ENCODE results near the gene MUSTN1. TPM values are rescaled to one million over a fixed set of nuclear protein-coding genes. Genes with fewer than 3 reads are reported as not detected.

The MUSTN1 gene
- total and polyA plus RNA-seq, 2 donors: 2.9 to 44.5 TPM

- Histone ChIP-seq H3K27ac (ENCODE audit: low read depth) (no peak overlapping the region), H3K4me1 (ENCODE audit: insufficient read depth) (no peaks in the 10 kb centered on the region), H3K36me3 (ENCODE audit: insufficient read depth) (peaks cover 2% of the 10 kb centered on the region), H3K4me3 (ENCODE audit: low read depth, low read length) (no peak overlapping the region)
- WGBS: 86% methylated on average over 15 of the region's 15 CpGs
- DNase-seq (ENCODE audit: extremely low spot score): no peak
Measured at GRCh38 chr3:52846432-52846965, 11.7 kb upstream of the MUSTN1 start.

- H3K27ac ChIP-seq (ENCODE audit: low read depth): peak overlapping the region; percentile 82
- WGBS: 79% methylated on average over 7 of the region's 7 CpGs
- DNase-seq (ENCODE audit: extremely low spot score): no peak
- H3K36me3 ChIP-seq (ENCODE audit: insufficient read depth): peaks cover 2% of the 10 kb centered on the region
- H3K4me1 ChIP-seq (ENCODE audit: insufficient read depth): no peaks in the 10 kb centered on the region
- H3K4me3 ChIP-seq (ENCODE audit: low read depth, low read length): no peak overlapping the region
Measured at GRCh38 chr3:52845691-52846431, 11.0 kb upstream of the MUSTN1 start.

GRCh38 chr3:52845157-52845556 is 10.3 kb upstream of the MUSTN1 start:
- Histone ChIP-seq H3K4me1 (ENCODE audit: insufficient read depth) (no peaks in the 10 kb centered on the region), H3K27ac (ENCODE audit: low read depth) (peak overlapping the region; percentile 82), H3K4me3 (ENCODE audit: low read depth, low read length) (no peak overlapping the region), H3K36me3 (ENCODE audit: insufficient read depth) (peaks cover 4% of the 10 kb centered on the region)
- 23% methylated on average over 6 of the region's 6 CpGs for WGBS
- no peak for DNase-seq (ENCODE audit: extremely low spot score)

- no peak for DNase-seq (ENCODE audit: extremely low spot score)
- 73% methylated on average over 18 of the region's 18 CpGs for WGBS
- Histone ChIP-seq H3K36me3 (ENCODE audit: insufficient read depth) (peaks cover 4% of the 10 kb centered on the region), H3K27ac (ENCODE audit: low read depth) (peak overlapping the region; percentile 2), H3K4me3 (ENCODE audit: low read depth, low read length) (no peak overlapping the region), H3K4me1 (ENCODE audit: insufficient read depth) (no peaks in the 10 kb centered on the region)
Measured at GRCh38 chr3:52844290-52844975, 9.6 kb upstream of the MUSTN1 start.

DNA sequence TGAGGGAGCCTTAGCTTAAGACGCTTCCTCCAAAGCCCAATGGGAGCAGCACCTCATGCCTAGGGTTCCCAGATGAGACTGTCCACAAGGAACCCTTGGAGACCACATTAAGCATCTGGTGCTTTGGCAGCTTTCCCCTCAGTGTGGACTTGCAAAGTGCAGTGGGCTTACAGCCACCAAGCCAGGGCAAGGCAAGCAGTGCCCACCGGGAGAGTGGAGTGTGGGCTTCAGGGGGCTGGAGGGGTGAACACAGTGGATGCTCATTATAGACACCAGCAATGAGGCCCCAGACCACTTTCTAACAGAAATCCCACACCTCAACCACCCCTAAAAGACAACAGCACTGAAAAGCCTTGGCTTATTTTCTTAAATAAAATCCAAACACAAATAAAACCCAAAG is 9.1 kb upstream of the MUSTN1 start:
- H3K27ac ChIP-seq (ENCODE audit: low read depth): peak overlapping the region; percentile 2
- H3K4me1 ChIP-seq (ENCODE audit: insufficient read depth): no peaks in the 10 kb centered on the region
- peaks cover 4% of the 10 kb centered on the region for H3K36me3 ChIP-seq (ENCODE audit: insufficient read depth)
- no peak overlapping the region for H3K4me3 ChIP-seq (ENCODE audit: low read depth, low read length)
- WGBS: 91% methylated on average over 2 of the region's 2 CpGs
- DNase-seq (ENCODE audit: extremely low spot score): no peak

DNA sequence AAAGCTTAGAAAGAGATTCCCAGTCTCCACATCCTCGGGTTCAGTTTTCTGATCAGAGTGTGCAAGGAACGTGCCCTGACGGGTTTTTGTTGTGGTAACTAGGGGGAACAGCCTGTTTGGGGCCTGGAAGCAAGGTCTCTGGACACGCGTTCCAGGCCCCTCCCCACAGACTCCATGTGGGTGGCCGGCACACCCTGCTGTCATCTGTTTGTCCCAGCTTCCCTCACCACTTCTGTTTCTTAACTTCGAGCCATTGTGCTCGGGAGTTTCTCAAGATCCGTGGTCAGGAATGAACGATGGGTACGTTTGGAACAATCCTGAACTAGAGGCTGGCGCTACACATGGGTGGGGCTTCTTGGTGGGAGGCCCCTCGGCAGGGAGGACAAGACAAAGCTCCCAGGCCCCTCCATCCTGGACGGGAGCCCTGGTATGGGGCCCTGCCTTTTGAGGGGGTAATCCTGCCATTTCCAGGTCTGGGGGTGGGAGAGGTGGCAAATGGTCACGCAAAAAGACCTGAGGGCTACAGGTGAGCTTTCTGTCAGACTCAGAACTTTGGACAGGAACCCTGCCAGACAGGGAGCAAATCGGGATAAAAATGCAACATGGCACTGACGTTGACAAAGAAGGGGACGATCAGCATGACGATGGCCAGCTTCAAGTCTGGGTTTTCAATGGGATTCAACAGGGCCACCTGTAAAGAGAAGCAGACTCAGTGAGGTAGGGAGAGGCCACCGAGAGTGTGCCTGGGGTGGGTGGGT is 8.5 kb upstream of the MUSTN1 start:
- 70% methylated on average over 20 of the region's 20 CpGs for WGBS
- H3K27ac ChIP-seq (ENCODE audit: low read depth): no peak overlapping the region
- H3K4me3 ChIP-seq (ENCODE audit: low read depth, low read length): no peak overlapping the region
- peak; percentile 6 for DNase-seq (ENCODE audit: extremely low spot score)
- no peaks in the 10 kb centered on the region for H3K4me1 ChIP-seq (ENCODE audit: insufficient read depth)
- H3K36me3 ChIP-seq (ENCODE audit: insufficient read depth): peaks cover 4% of the 10 kb centered on the region

DNA sequence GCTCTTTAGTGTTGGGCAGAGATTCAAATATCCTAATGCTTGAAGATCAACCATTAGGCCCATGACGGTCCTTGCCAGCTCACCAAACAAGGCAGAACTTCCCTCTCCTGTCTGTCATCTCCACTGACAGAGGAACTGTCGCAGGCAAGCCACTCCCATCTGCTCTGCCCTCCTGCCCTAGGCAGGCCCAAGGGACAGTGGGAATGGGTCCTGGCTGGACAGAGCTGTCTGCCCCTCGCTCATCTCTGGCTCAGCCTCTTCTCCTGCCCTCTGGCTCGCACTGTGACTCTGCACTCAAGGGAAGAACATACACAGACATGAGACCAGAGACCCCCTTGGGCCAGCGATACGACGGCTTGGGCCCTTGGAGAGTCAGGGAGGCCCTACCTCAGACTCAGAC is 7.6 kb upstream of the MUSTN1 start:
- Histone ChIP-seq H3K27ac (ENCODE audit: low read depth) (no peak overlapping the region), H3K4me1 (ENCODE audit: insufficient read depth) (no peaks in the 10 kb centered on the region), H3K4me3 (ENCODE audit: low read depth, low read length) (no peak overlapping the region), H3K36me3 (ENCODE audit: insufficient read depth) (peaks cover 4% of the 10 kb centered on the region)
- no peak for DNase-seq (ENCODE audit: extremely low spot score)
- 76% methylated on average over 7 of the region's 7 CpGs for WGBS

DNA sequence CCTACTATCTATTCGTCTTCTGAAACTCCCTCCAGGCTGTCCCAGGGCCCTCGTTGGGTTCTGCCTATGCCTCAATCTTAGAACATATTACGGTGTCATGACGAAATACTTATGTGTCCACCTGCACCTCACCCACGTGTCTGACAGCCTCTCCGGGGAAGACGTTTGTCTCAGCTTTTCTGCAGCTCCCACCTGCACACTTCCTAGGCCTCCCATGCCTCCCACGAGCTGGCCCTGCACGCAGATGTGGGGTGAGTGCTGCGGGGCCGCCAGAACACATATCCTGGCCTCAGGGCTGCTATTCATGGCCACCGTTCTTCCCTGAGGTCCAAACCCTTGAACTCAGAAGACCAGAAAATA is 7.1 kb upstream of the MUSTN1 start:
- Histone ChIP-seq H3K4me1 (ENCODE audit: insufficient read depth) (no peaks in the 10 kb centered on the region), H3K4me3 (ENCODE audit: low read depth, low read length) (no peak overlapping the region), H3K27ac (ENCODE audit: low read depth) (no peak overlapping the region), H3K36me3 (ENCODE audit: insufficient read depth) (peaks cover 3% of the 10 kb centered on the region)
- 87% methylated on average over 12 of the region's 12 CpGs for WGBS
- DNase-seq (ENCODE audit: extremely low spot score): no peak

- WGBS: 96% methylated on average over 12 of the region's 12 CpGs
- no peaks in the 10 kb centered on the region for H3K4me1 ChIP-seq (ENCODE audit: insufficient read depth)
Measured at GRCh38 chr3:52841211-52841980, 6.6 kb upstream of the MUSTN1 start.

DNA sequence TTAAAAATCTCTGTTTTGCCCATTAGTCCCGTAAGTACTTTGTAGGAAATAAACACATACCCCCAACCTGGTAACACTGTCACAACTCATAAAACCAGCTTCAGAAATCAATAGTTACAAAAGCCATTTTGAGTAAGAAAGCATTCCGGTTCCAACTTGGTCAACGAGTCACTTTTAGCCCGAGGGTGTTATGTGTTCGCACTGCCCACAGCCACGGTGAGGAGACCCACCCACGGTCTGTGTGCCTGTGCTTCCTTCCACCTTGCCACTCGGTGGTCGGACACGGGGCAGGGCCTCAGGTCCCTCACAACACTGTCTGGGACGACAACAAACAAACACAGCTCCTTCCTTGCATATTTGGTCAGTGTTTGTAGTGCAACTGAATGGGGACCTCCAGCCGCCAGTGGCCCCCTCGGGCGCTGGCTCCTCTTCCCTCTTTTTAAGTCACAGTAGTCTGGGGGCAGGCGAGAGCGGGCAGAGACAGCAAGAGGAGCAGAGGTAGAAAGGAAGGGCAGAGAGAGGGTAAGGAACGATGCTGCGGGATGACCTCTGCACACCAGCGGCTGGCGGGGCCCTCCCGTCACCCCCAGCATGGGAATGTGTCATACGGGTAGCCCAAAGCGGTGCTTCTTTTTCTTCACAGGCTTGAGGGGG is 5.2 kb upstream of the MUSTN1 start:
- no peak overlapping the region for H3K4me3 ChIP-seq (ENCODE audit: low read depth, low read length)
- WGBS: 90% methylated on average over 23 of the region's 23 CpGs
- DNase-seq (ENCODE audit: extremely low spot score): no peak
- no peaks in the 10 kb centered on the region for H3K4me1 ChIP-seq (ENCODE audit: insufficient read depth)
- no peak overlapping the region for H3K27ac ChIP-seq (ENCODE audit: low read depth)
- H3K36me3 ChIP-seq (ENCODE audit: insufficient read depth): peaks cover 2% of the 10 kb centered on the region

More at GRCh38 chr3:52841211-52841980, 6.6 kb upstream of the MUSTN1 start:
- peaks cover 2% of the 10 kb centered on the region for H3K36me3 ChIP-seq (ENCODE audit: insufficient read depth)
- no peak overlapping the region for H3K4me3 ChIP-seq (ENCODE audit: low read depth, low read length)
- no peak for DNase-seq (ENCODE audit: extremely low spot score)
- no peak overlapping the region for H3K27ac ChIP-seq (ENCODE audit: low read depth)

GRCh38 chr3:52839268-52839575 is 4.4 kb upstream of the MUSTN1 start:
- no peak overlapping the region for H3K4me3 ChIP-seq (ENCODE audit: low read depth, low read length)
- H3K27ac ChIP-seq (ENCODE audit: low read depth): no peak overlapping the region
- WGBS: 76% methylated on average over 2 of the region's 2 CpGs
- DNase-seq (ENCODE audit: extremely low spot score): no peak
- H3K4me1 ChIP-seq (ENCODE audit: insufficient read depth): no peaks in the 10 kb centered on the region
- peaks cover 2% of the 10 kb centered on the region for H3K36me3 ChIP-seq (ENCODE audit: insufficient read depth)

DNA sequence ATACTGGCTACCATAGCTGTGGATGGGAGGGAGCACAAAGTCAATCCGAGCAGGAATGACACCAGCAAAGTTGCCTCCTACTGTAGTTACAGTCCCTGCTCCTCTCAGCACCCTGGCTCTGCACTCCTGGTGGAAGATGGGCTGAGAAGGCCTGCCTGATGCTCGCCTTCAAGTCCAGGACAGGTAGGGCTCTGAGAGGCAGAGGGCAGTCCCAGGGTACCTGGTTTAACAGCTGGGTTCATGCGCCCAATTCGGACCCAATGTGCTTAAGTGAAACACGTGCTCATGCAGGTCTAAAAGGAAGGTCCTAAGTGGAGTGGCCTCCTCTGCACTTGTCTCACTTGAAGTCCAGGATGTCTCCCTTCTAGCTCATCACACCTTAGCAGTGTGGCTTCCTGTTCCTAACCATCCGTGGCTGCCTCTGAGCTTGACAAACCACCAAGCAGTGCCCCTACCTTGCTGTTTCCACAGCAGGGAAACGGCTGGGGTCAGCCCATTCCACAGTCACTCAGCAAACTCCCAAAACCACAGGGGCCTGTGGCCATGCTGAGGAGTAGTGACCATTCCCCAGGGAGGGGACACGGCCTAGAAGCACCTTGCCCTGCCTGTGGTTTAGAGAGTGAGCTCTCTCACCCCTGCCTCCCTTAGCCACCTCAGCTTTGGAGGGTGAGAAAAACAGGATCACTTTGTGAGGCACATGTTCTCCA is 3.9 kb upstream of the MUSTN1 start:
- Histone ChIP-seq H3K27ac (ENCODE audit: low read depth) (no peak overlapping the region), H3K4me1 (ENCODE audit: insufficient read depth) (no peaks in the 10 kb centered on the region), H3K4me3 (ENCODE audit: low read depth, low read length) (no peak overlapping the region), H3K36me3 (ENCODE audit: insufficient read depth) (peaks cover 2% of the 10 kb centered on the region)
- DNase-seq (ENCODE audit: extremely low spot score): no peak
- WGBS: 90% methylated on average over 8 of the region's 8 CpGs
